GM18507 (cell line): Measurements from ENCODE around the gene CAVIN2.

Experiments
- DNase-seq: peaks from one replicate; pipeline ENCODE4 v3.0.0; 2011; ENCODE audit warnings: low read depth; ENCODE audit not compliant: insufficient read length; ENCODE audit errors: extremely low spot score
- FAIRE-seq: peaks from 2 replicates; lab custom pipeline; 2011; peaks lifted over from hg19 to GRCh38; lab: Jason Lieb, UNC

The CAVIN2 gene

DNA sequence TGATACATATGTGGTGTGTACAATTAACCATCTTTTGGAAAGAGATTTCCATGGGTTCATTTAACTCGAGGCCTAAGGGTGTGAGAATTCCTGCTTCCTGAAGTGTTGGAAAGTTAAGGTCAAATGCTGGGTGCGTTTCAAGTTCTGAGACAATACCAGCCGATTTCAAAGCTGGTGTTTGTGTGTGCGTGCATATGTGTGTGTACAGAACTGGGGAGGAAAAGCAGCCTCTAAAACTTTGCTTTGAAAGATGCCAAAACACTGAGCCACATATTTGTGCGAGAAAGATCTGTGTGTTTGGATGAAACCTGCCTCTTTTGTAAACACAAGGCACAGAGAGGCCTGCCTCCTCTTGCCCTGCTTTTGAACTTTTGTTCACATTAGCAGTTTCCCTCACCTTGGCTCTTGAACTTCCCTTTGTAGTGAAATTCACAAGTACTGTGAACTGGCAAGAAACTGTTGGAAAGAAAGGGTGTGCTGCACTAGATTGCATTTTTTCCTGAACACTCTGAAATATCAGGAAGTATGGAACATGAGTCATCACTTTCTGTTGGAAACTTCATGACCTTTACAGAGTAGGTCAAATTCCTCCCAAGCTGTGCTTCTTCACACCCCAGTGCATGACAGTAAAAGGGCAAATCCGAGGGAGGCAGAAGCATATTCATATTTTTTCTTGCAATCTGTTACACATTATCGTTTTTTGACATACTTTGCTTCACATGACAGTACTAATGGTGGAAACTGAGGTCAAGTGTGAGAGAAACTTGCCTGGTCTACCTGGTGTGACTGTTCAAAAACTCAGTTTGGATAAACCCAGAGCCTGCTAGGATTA, 20.0 kb upstream of the CAVIN2 start:
- FAIRE-seq: no peak
- DNase-seq: no peak

DNA sequence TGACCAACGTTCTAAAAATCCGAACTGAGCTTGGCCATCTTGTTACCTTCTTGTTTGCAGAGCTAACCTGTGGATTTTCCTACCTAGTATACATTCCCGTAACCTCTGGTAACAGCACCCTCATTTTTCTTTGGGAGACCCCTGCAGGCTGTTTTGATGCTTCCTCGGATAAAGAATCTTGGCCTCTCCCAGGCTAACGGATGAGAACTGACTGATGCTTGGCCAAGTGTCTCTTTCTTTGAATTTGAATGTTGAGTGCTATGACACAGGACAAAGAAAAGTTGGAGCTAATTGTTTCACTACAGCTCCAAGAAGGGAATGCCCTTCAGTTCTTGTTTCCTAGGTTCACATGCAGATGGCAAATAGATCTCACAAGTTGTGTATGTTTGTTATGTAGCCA, 19.3 kb upstream of the CAVIN2 start:
- no peak for FAIRE-seq
- DNase-seq: no peak

DNA sequence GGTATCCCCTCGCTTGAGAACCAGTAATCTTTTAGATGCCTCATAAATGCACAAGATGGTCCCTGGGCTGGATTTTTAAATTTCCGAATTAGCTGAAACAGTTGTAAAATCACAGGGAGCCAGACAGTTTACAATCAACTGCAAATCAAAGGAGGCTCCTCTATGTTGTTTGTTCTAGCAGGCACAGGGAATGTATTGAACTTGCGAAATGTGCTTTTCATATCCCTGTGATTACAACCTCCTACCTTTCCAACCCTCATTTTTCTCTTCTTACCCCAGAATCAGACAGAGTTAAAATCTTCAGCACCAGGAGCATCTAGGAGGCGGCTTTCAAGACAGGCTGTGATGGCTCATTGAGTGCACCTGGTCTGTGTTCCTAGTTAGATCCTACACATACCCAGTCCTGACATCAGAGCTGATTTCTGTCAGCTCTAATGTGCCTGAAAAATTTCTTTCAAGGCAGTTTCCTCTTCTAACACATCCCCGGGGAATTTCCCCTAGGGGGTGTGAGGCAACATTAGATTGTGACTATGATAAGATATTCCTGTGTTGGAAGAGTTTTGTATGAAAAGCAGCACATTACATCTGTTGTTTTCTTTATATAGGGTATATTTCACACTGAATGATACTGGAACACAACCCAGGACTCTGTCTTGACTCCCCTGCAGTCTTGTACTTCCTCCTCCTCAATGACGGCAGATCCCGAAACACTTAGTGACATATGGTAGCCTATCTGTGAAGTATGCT, 17.9 kb upstream of the CAVIN2 start:
- DNase-seq (no peak), FAIRE-seq (no peak)

DNA sequence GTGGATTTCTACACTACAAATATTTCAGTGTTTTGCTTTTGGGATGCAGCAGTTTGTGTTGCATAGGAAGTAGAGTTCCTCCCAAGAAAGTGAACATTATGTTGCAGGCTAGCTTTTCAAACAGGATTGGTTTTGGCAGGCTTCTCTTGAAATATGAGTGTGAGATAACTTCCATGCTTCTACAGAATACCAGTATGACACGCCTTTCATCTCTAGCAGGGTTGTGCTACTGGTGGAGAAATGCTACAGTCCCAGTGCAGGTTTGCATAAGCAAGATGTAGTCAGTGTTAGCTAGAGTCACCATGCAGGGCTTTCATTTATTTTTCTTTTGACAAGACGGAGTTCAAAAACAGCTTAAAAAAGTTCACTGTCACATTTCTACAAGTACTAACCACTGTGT, 17.1 kb upstream of the CAVIN2 start:
- no peak for FAIRE-seq

DNA sequence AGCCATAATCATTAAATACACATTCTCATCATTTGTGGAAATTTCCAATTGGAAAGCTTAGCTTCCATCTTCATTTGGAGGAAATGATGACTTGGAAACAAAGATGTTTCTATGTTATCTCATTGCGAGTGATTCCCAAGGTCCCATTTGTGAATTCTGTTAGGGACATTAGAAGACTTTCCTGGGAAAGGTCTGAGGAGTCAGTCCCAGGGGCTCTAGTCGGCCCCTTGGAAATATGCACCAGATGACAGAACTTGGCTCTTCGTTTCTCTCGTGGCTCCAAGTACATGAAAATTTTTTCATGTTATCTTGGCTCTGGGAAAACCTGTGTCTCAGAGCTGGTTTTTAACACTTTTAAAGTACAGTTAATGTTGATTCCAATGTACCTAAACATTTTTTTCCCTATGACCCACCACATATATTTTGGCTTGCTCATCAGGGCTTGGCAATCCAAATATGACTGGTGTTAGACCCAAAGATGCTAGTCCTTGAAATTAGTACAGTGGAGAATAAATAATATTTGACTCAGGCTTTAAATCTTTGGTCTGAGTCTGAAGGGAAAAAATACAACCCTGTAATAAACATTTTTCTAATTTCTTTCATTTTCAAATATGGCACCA, 15.4 kb upstream of the CAVIN2 start:
- no peak for FAIRE-seq
- no peak for DNase-seq

More for the DNA sequence above, 17.1 kb upstream of the CAVIN2 start:
- DNase-seq: no peak

DNA sequence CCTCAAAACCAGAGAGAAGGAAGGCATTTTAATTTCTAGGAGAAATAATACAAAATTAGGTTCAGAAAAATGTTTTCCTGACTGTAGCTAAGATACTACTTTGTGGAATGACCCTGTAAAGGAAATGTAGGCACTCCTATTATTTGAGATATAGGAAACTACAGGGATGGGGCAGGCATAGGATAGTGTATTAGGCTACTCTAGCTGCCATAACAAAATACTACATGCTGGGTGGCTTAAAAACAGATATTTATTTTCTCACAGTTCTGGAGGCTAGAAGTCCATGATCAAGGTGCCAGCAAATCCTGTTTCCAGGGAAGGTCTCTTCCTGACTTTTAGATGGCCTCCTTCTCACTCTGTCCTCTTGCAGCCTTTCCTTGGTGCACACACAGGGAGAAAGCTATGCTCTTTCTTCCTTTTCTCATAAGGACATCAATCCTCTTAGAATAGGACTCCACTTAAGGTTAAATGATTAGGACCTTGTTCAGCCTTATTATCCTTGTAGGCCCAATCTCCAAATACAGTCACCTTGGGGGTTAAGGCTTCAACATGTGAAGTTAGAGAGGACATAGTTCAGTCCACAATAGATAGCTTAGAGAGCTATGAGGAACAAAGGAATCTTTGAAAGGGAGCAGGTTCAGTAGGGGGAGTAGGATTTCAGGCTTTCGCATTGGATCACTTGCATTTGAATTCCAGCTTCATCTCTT, 14.0 kb upstream of the CAVIN2 start:
- no peak for DNase-seq
- FAIRE-seq: no peak

DNA sequence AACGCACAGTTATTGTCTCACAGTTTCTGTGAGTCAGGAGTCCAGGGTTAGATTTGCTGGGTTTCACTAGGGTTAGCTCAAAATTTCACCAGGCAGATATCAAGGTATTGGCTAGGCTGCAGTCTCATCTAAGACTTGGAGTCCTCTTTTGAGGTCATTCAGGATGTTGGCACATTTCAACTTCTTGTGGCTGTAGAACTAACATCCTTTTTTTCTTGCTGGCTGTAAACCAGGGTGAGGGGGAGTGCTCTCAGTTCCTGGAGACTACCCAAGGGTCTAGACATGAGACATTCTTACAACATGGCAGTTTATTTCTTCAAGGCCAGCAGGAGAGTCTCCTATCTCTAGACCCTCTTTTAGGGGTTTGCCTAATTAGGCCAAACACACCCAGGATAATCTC, 12.8 kb upstream of the CAVIN2 start:
- FAIRE-seq (no peak), DNase-seq (no peak)

DNA sequence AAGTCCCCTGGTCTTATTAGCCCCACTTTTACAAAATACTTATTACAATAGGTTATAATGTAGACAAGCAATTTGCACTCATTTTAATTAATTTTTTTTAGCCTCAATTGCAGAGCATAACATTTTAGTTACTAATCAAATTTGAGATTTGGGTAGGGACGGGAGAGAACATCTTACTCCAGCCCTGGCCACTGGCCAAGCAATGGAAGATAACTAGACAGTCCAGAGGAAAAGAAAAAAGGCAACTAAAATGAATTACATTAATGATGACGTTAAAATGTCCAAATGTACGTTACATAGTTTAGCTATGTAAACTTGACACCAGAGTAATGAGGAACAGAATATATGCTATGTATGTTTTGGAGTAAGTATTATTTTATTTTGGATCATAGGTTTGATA, 11.0 kb upstream of the CAVIN2 start:
- DNase-seq (no peak), FAIRE-seq (no peak)

DNA sequence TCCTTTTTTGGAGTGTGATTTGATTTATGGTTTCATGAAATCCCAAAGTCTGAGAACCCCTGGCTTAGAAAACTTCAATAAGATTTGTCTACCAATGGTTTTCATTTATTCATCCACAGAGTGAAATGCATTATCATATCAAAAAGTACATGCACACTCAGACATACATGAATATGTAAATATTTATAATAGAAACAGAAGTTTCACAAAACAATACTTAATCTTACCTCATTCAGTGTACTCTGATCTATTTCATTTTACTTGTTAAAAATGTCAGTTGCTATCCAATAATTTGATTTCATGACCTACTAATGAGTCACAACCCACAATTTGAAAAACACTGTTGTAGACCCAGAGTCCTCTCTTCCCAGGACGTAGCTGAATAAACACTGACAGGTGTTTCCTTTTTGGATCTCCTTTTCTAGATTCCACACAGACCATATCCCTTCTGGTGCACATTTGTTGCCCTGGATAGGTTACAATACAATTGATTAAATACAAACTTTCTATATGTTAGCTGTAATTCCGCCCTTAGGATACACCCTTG, 10.4 kb upstream of the CAVIN2 start:
- FAIRE-seq: no peak
- no peak for DNase-seq

DNA sequence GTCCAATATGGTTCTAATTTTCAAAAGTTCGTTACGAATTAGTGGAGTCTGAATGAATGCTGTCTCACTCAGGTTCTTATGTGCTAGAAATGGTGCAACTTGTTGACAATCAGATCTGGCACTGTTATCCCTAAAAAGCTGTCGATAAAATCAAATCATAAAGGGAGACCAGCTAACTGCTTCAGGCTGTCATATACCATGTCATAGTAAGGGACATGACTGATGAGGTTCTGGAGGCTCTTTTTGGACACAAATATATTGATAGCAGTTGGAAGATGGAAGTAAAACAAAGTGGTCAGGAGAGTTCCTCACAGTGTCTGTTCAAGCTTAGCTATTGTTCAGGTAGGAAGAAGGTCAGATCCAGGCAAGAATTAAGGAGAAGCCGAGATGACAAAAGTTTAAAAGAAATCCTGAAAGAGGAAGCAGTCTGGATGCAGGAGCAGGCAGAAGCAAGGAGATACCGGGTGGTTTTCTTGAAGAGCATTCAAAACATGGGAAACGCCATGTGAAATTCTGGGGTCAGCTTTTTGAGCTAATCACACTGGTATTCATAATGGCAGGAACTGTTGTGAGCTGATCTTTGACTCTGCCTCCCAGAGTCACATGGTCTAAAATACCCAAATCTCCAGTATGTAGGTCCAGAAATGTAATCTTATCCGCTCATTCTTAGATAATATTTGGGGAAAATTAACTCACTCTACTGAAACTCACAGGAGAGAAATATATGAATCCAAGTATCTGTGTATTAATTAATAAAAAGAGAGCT, 9.4 kb upstream of the CAVIN2 start:
- FAIRE-seq (no peak), DNase-seq (no peak)

DNA sequence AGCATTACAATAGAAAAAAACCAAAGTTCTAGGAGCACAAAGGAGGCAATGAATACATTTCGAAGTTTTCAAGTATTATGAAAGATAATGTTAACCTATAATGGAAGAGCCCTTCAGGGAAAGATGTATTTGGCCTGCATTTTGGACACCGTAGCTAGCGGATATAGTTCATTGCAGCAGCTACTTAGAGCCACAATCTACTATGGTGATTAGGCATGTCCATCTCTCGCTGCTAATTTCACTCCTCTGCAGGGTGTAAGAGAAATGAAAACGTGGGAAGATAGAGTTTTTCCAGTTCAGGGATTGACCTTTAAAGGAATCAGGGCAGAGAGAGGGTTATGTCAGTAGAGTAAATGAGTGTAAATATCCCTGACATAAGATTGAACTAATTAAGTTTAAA, 8.5 kb upstream of the CAVIN2 start:
- FAIRE-seq (no peak), DNase-seq (no peak)

DNA sequence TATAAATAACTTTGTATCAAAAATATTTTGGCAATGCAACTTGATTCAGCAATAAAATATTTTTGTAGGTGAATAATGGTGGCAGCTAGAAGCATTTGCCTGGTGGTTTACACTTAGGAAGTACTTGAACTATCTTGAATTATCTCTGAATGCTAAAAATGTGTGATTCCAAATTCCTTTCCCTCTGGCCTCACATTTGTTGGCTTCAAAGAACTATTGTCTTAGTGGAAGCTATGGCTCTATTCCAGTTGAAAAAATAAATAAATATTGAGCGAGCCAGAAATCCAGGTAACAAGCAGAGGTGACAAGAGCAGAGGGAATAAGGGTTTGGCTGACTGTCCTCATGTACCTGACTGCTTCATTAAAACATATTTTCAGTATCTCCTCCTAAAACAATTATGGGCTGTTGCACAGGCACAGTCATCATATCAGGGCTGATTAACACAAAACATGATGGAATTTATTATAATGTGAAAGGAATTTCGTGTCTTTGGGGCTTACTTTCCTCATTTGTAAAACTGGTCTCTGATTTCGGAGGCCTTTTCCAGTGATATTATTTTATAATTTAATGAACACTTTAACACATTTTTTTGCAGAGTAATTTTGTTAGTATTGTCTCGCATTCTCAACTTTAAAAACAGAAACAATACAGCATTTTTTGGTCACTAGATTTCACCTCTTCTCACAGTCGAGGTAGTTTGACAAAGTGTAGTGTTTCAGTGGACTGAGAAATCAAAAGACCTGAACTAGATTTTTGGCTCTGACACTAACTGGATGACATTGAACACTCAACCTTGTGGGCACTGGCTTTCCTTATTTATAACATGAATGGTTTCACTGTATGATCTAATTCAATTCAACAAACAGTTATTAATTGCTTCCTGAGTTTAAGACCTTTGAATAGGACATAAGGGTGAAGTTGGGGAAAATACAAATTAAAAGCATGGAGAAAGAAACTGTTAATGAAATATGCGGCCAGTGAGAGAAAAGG, 7.8 kb upstream of the CAVIN2 start:
- FAIRE-seq (no peak), DNase-seq (no peak)

DNA sequence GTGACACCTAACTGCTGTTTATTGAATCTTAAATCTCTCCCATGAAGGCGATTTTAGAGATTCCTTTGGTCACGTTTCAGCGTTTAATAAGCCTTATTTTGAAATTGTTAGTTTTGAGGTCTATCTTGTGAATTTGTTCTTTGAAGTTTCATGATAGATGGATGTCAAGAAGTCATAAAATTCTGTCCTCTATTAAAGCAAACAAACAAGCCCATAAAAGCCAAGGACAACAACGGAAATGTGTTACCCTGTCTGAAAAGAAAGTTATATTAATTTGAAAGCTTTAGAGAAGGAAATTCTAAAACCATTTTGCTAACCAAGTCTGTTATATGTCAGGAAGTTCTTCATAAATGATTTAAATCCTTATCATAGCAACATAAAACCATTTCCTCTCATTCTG, 7.0 kb upstream of the CAVIN2 start:
- FAIRE-seq (no peak), DNase-seq (no peak)

DNA sequence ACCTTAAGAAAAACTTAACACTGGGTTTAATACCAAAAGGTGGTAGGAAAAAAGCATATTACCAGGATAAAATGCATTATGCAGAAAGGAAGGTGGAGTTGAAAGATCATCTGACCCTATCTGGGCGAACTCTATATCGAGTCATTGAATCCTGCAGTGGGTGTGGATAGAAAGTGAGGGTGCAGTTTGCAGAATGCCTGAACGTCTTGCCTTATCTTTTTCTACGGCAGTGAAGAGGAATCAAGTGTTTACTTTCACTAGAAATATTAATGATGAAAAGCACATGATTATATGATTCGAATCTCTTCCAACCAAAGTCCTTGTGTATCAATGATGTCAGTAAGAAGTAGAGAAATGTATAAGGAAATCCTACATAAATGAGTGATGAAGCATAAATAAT, 4.3 kb upstream of the CAVIN2 start:
- no peak for DNase-seq
- FAIRE-seq: no peak

DNA sequence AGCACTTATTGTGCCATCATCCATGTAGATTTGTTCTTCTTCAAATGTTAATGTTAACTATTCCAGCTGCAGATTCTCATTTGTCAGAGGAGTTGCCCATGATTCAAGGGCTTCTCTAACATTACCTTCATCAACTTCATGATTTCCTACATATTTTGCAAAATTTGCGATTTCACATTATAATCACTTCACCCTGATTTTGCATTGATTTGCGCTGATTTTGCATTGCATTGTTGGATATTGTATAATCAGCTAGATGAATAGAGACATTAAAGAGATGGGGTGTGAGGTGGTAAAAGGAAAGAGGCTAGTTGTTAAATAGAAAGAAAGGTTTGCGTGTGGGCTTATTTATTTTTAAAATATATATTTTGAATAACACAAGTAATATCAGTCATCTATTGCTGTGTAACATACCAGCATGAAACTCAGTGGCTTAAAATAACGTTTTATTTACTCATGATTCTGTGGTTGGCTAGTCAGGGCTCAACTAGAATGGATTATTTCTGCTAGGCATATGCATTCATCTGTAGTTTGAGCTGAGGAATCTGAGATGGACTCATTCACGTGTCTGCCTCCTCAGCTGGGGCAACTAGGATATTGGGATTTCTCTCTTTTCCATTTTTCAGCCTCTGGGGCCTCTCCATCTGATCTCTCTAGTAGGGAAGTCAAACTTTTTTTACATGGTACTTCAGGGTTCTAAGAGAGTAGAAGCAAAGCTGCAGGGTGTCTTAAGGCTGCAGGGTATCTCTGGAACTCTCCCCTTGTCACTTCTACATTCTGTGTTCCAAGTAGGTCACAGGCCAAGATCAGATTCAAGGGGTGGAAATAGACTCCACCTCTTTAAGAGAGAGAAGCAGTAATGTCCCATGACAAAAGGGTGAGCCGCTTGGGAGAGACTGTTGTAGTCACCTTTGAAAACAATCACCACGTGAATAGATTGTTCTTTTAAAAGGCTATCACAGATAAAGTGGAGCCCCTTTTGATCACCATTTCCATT, 2.2 kb upstream of the CAVIN2 start:
- DNase-seq (no peak), FAIRE-seq (no peak)

DNA sequence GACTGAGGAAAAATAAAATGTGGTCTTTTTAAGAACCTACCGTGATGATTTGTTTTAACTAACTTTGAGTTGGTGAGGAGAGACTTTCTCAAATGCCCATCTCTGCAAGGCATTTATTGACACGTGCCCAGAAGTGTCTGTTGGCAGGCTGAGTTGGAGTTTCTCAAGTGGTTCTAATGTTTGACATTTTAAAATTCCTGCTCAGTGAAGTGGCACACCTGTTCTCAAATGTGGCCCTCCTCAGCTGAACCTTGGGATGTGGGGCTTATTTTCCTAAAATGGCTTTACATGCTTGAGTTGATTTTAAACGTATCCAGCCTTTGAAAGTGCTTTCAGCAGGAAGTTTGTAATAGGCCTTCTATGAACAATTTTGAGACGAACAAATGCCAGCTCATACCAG, 876 bp upstream of the CAVIN2 start:
- DNase-seq: no peak
- no peak for FAIRE-seq
